A673 (cell line): ENCODE measurements around the gene RAB3A.

Experiments
- EZH2 ChIP-seq: fragments of 200-600 bp; sonication (generic); IDR thresholded peaks from 2 replicates; pipeline ENCODE4 v1.6.1; 2017; ENCODE audit warnings: borderline replicate concordance, low read depth, mild to moderate bottlenecking, mixed read lengths, antibody characterized with exemption, low read length; ENCODE audit not compliant: poor library complexity, severe bottlenecking
- TF ChIP-seq, protein P1 (sequence below): fragments of 300-800, 200-600 bp; sonication (generic); conservative IDR thresholded peaks from 2 replicates; pipeline ENCODE4 v1.5.1; 2017; ENCODE audit warnings: low read depth, mild to moderate bottlenecking, antibody characterized with exemption, low read length, moderate library complexity, mixed read lengths

DNA sequence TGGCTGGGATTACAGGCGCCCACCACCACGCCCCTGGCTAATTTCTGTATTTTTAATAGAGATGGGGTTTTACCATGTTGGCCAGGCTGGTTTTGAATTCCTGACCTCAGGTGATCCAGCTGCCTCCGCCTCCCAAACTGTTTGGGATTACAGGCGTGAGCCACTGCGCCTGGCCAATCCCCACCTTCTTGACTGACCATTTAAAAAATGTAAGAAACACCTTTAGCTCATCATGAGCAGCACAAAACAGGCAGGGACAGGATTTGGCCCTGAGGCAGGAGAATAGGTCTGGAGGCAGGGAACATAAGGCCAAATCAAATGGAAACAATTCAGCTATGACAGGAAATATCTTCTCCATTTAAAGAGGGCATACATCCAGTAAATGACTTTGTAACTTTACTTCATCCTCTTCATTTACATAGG, 12.2 kb downstream of the RAB3A start:
- TF ChIP-seq, protein P1, sequence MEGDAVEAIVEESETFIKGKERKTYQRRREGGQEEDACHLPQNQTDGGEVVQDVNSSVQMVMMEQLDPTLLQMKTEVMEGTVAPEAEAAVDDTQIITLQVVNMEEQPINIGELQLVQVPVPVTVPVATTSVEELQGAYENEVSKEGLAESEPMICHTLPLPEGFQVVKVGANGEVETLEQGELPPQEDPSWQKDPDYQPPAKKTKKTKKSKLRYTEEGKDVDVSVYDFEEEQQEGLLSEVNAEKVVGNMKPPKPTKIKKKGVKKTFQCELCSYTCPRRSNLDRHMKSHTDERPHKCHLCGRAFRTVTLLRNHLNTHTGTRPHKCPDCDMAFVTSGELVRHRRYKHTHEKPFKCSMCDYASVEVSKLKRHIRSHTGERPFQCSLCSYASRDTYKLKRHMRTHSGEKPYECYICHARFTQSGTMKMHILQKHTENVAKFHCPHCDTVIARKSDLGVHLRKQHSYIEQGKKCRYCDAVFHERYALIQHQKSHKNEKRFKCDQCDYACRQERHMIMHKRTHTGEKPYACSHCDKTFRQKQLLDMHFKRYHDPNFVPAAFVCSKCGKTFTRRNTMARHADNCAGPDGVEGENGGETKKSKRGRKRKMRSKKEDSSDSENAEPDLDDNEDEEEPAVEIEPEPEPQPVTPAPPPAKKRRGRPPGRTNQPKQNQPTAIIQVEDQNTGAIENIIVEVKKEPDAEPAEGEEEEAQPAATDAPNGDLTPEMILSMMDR = no peak
- no peak for TF ChIP-seq EZH2
